Esophagus muscularis mucosa (tissue), 4 donors: ENCODE data around the gene ANKIB1. TPM values are rescaled to one million over a fixed set of nuclear protein-coding genes. Genes with fewer than 3 reads are reported as not detected.
A peak's percentile ranks its signal among the peaks of the same experiment; 100 is the strongest.

Source experiments
- DNase-seq: peaks from one replicate; pipeline ENCODE4 v3.0.0-alpha.2; 2017; ENCODE audit errors: extremely low spot score
- H3K27ac ChIP-seq, 4 donors: fragments of 200-600 bp; sonication (generic); replicated peaks in 1 of 4; 1 replicate in 3 of 4; 2 replicates in 1 of 4; pipeline ENCODE4 v1.5.1; 2016 to 2019; ENCODE audit warnings: mild to moderate bottlenecking in 1 of 4
- H3K27me3 ChIP-seq, 4 donors: fragments of 200-600 bp; sonication (generic); one replicate each; pipeline versions ENCODE4 v1.5.1 to v1.6.0; 2016 to 2019
- H3K36me3 ChIP-seq, 4 donors: fragments of 200-600 bp; sonication (generic); one replicate each; pipeline ENCODE4 v1.5.1; 2016 to 2019
- H3K4me1 ChIP-seq, 4 donors: fragments of 200-600 bp; sonication (generic); one replicate each; pipeline ENCODE4 v1.5.1; 2016 to 2019
- H3K4me3 ChIP-seq, 4 donors: fragments of 200-600 bp; sonication (generic); 1 replicate in 2 of 4; 2 replicates in 2 of 4; pipeline ENCODE4 v1.5.1; 2016 to 2019; ENCODE audit warnings: mild to moderate bottlenecking in 4 of 4, moderate library complexity in 1 of 4
- H3K9me3 ChIP-seq, 4 donors: fragments of 200-600 bp; sonication (generic); 1 replicate in 3 of 4; 2 replicates in 1 of 4; pipeline ENCODE4 v1.5.1; 2016 to 2019
- EP300 ChIP-seq: sonication (generic); formaldehyde crosslinking; IDR thresholded peaks from one replicate; pipeline ENCODE4 v1.6.1; 2017; ENCODE audit warnings: antibody characterized with exemption
- POLR2A ChIP-seq: fragments of 450-650 bp; IDR thresholded peaks from one replicate; pipeline ENCODE4 v1.6.1; 2017; ENCODE audit warnings: antibody characterized with exemption, moderate library complexity, mild to moderate bottlenecking, low read depth
- POLR2AphosphoS5 ChIP-seq, 2 donors: sonication (generic); formaldehyde crosslinking; IDR thresholded peaks; one replicate each; pipeline ENCODE4 v1.6.1; 2017; ENCODE audit warnings: antibody characterized with exemption in 2 of 2
- WGBS: methylation state at CpG from one replicate; pipeline ENCODE4 v1.1.5; 2018; 5-methylcytosine and 5-hydroxymethylcytosine counted together
- intact Hi-C: fragments of 100-400 bp; cut with DNase I; formaldehyde crosslinking; loops from one replicate; pipeline ENCODE4 v1.15.1; 2023
- total RNA-seq, 4 donors: library from RNA; depleted of rRNA; stranded (reverse); fragments of >200 nt; gene quantifications; one replicate each; pipeline versions ENCODE4 v1.1.0 to v1.2.1, GENCODE V29; 2016
- TF ChIP-seq, protein P1 (sequence below), 3 experiments: fragments of 200-600 bp in 2 of 3; fragments of 450-650 bp in 1 of 3; sonication (generic) in 2 of 3; IDR thresholded peaks; one replicate each; pipeline ENCODE4 v1.5.1; 2017 to 2019; ENCODE audit warnings: antibody characterized with exemption in 3 of 3, mild to moderate bottlenecking in 2 of 3, moderate library complexity in 1 of 3

Gene ANKIB1
- total RNA-seq, 4 donors from 2014 or later: 25.8 to 37.8 (median 28.6) TPM

- peaks cover 0 to 9% (median 3%) of the 10 kb centered on the region in 4 donors for H3K4me1 ChIP-seq
- no peaks in the 10 kb centered on the region for H3K9me3 ChIP-seq
- H3K27ac ChIP-seq: no peak overlapping the region
- TF ChIP-seq POLR2AphosphoS5 (IDR thresholded peaks at IDR 0.05): no peak
- TF ChIP-seq, protein P1, sequence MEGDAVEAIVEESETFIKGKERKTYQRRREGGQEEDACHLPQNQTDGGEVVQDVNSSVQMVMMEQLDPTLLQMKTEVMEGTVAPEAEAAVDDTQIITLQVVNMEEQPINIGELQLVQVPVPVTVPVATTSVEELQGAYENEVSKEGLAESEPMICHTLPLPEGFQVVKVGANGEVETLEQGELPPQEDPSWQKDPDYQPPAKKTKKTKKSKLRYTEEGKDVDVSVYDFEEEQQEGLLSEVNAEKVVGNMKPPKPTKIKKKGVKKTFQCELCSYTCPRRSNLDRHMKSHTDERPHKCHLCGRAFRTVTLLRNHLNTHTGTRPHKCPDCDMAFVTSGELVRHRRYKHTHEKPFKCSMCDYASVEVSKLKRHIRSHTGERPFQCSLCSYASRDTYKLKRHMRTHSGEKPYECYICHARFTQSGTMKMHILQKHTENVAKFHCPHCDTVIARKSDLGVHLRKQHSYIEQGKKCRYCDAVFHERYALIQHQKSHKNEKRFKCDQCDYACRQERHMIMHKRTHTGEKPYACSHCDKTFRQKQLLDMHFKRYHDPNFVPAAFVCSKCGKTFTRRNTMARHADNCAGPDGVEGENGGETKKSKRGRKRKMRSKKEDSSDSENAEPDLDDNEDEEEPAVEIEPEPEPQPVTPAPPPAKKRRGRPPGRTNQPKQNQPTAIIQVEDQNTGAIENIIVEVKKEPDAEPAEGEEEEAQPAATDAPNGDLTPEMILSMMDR (IDR thresholded peaks at IDR 0.05): no peak
- TF ChIP-seq POLR2A: no peak
- TF ChIP-seq EP300: no peak
- no peak overlapping the region for H3K4me3 ChIP-seq
- peaks cover 0 to 13% (median 3%) of the 10 kb centered on the region in 4 donors for H3K27me3 ChIP-seq
- 67% methylated on average over 5 of the region's 5 CpGs for WGBS
- intact Hi-C loops: no loop called here
- no peaks in the 10 kb centered on the region for H3K36me3 ChIP-seq
- no peak for DNase-seq
These were observed 176.1 kb downstream of the ANKIB1 start for GRCh38 chr7:92421676-92422435.

DNA sequence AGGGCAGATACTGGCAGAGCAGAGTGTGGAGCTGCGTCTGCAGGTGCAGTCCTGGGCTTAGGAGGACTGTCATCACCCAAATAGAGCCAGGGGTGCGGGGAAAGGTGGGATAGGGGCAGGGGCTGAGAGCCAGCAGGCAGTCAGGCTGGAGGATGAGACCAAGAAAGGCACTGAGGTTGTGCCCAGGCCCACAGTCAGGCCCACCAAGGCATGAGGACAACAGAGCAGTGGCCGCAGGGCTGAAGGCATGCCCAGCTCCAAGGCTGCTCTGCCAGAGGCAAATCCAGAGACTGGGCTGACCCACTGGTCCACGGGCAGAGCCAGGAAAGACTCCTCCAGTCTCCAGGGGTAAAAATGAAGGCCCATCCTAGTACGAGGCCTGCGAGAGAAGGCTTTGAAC lies 177.2 kb downstream of the ANKIB1 start:
- no peak for DNase-seq
- 89% methylated on average over 6 of the region's 6 CpGs for WGBS
- TF ChIP-seq POLR2AphosphoS5 (IDR thresholded peaks at IDR 0.05): no peak
- TF ChIP-seq, protein P1 (IDR thresholded peaks at IDR 0.05): no peak
- H3K9me3 ChIP-seq: no peaks in the 10 kb centered on the region
- H3K36me3 ChIP-seq: no peaks in the 10 kb centered on the region
- H3K27ac ChIP-seq: no peak overlapping the region
- H3K27me3 ChIP-seq: peaks cover 0 to 19% (median 3%) of the 10 kb centered on the region in 4 donors
- intact Hi-C loops: no loop called here
- H3K4me3 ChIP-seq: no peak overlapping the region
- peaks cover 0 to 9% (median 3%) of the 10 kb centered on the region in 4 donors for H3K4me1 ChIP-seq

GRCh38 chr7:92423710-92424131 lies 177.9 kb downstream of the ANKIB1 start:
- H3K27ac ChIP-seq: peak overlapping the region in 2 of 4 donors; percentile 40 to 53
- peaks cover 0 to 9% (median 3%) of the 10 kb centered on the region in 4 donors for H3K4me1 ChIP-seq

GRCh38 chr7:92425311-92425947 lies 179.7 kb downstream of the ANKIB1 start:
- Histone ChIP-seq H3K9me3 (no peaks in the 10 kb centered on the region), H3K4me3 (no peak overlapping the region), H3K27me3 (peaks cover 0 to 19% (median 3%) of the 10 kb centered on the region in 4 donors), H3K27ac (no peak overlapping the region), H3K4me1 (peaks cover 0 to 9% (median 3%) of the 10 kb centered on the region in 4 donors), H3K36me3 (no peaks in the 10 kb centered on the region)
- TF ChIP-seq POLR2AphosphoS5 (IDR thresholded peaks at IDR 0.05) (no peak), POLR2A (no peak), EP300 (no peak)
- TF ChIP-seq, protein P1 (IDR thresholded peaks at IDR 0.05): no peak
- intact Hi-C loops: loop anchor here (2.0 kb wide), 1 partner anchor 21 kb away; the partner anchor contains the start of gene GATAD1
- no peak for DNase-seq
- WGBS: 67% methylated on average over 20 of the region's 20 CpGs

More at GRCh38 chr7:92423710-92424131, 177.9 kb downstream of the ANKIB1 start:
- DNase-seq: no peak
- TF ChIP-seq, protein P1 (IDR thresholded peaks at IDR 0.05): no peak
- no peak for TF ChIP-seq POLR2AphosphoS5 (IDR thresholded peaks at IDR 0.05)
- no peak for TF ChIP-seq EP300
- TF ChIP-seq POLR2A: no peak
- intact Hi-C loops: loop anchor here (2.0 kb wide), 1 partner anchor 23 kb away; the partner anchor contains the start of gene GATAD1
- no peaks in the 10 kb centered on the region for H3K9me3 ChIP-seq
- H3K27me3 ChIP-seq: peaks cover 0 to 19% (median 3%) of the 10 kb centered on the region in 4 donors
- peak overlapping the region in 1 of 4 donors; percentile 55 for H3K4me3 ChIP-seq
- H3K36me3 ChIP-seq: no peaks in the 10 kb centered on the region
- WGBS: 79% methylated on average over 5 of the region's 5 CpGs
